ENCODE data around the gene TBC1D16.

TBC1D16 gene

DNA sequence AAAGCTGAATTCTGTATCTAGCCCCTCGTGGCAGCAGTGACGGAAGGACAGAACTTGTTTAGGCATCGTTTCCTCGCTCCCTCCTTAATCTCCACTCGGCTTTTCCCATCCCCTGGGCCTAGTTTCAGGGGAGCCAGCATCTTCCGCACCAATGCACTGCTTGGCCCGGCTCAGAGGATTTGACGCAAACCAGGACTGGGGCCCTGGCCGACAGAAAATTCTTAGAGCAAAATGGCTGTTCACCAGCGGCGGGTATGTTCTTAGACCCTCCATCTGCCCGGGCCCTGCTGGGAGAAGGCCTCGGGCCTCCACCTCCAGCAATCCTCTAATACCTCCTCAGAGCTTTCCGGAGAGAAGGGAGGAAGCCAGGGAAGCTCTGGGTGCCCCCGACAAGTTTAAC, 54.6 kb downstream of the TBC1D16 start:
- TF ChIP-seq CTCF (conservative IDR thresholded peaks at IDR 0.05; ENCODE audit: low read depth, low read length) = no peak
- H3K4me3 ChIP-seq (ENCODE audit: low read length) = no peak overlapping the region
- DNase-seq (ENCODE audit: low read depth) = peak; percentile 52

DNA sequence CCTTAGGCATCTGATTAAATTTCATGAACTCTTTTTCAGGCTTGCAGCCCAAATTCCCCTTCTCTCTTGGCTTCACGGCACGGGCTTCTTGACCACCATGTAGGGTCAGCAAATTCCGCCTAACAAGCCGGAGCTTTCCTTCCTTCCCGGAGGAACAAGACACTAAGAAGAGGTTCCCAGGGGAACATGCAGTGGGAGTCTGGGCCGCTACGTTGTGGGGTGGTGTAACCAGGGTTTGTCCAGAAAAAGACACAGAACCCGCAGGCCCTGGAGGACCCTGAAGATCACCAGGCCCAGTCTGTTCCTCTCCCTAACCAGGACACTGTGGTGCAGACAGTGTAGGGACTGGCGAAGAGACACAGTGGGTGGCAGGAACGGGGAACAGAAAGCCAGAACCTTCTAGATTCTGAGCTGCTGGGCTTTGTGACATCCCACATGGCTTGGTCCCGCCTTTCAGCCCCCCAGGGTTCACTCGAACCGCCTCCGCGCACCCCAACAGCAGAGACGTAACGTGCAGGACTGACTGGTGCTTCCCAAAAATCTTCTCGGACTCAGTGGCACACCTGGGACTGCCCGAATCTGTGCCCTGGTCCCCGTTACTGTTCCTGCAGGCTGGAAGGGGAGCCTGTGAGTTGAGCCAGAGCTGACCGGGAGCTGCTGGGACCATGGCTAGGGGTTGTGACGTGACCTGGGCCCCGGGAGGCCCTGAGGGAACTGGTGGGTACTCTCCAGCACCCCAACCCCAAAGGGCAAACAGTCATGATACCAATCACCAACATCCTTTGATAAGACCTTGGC, 55.2 kb downstream of the TBC1D16 start:
- H3K4me3 ChIP-seq (ENCODE audit: low read length) = no peak overlapping the region
- DNase-seq (ENCODE audit: low read depth) = no peak
- TF ChIP-seq CTCF (conservative IDR thresholded peaks at IDR 0.05; ENCODE audit: low read depth, low read length) = no peak

DNA sequence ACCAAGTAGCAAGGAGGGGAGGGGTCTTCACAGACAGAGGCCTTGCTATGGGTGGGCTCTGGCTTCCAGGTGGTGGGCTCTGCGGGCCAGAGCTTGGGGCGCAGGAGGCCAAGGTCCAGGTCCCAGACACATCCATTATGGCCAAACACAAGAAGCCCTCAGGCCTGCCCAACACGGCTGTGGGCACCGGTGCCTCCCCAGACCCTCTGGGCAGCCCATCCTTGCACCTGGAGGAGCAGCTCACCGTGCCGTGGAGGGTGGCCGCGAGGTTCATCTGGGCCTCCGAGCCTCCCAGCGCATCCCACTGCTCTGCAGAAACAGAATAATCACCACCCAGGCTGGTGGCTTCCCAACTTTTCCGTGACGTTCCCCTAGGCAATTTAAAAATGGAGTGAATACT, 55.9 kb downstream of the TBC1D16 start:
- TF ChIP-seq CTCF (conservative IDR thresholded peaks at IDR 0.05; ENCODE audit: low read depth, low read length) = no peak

GRCh38 chr17:79979221-79979741, 56.4 kb downstream of the TBC1D16 start:
- no peak for TF ChIP-seq CTCF (conservative IDR thresholded peaks at IDR 0.05; ENCODE audit: low read depth, low read length)

More for the DNA sequence above, 55.9 kb downstream of the TBC1D16 start:
- no peak for DNase-seq (ENCODE audit: low read depth)
- H3K4me3 ChIP-seq (ENCODE audit: low read length) = no peak overlapping the region

DNA sequence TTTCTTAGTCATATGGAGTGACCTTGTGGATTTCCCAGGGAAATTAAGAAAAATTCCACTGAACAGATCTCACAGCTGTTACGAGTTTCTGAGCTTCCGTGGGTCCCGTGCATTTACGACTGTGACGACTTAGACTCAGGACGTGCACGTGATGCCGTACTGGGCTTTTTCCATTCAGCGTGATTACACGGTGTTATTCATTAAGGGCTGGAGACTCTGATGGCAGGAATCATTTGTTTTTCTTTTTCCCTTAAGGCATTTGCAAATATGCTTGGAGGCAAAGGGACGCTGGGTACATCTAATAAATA, 57.2 kb downstream of the TBC1D16 start:
- no peak overlapping the region for H3K4me3 ChIP-seq (ENCODE audit: low read length)
- no peak for DNase-seq (ENCODE audit: low read depth)
- no peak for TF ChIP-seq CTCF (conservative IDR thresholded peaks at IDR 0.05; ENCODE audit: low read depth, low read length)

More at GRCh38 chr17:79979221-79979741, 56.4 kb downstream of the TBC1D16 start:
- no peak for DNase-seq (ENCODE audit: low read depth)
- no peak overlapping the region for H3K4me3 ChIP-seq (ENCODE audit: low read length)

DNA sequence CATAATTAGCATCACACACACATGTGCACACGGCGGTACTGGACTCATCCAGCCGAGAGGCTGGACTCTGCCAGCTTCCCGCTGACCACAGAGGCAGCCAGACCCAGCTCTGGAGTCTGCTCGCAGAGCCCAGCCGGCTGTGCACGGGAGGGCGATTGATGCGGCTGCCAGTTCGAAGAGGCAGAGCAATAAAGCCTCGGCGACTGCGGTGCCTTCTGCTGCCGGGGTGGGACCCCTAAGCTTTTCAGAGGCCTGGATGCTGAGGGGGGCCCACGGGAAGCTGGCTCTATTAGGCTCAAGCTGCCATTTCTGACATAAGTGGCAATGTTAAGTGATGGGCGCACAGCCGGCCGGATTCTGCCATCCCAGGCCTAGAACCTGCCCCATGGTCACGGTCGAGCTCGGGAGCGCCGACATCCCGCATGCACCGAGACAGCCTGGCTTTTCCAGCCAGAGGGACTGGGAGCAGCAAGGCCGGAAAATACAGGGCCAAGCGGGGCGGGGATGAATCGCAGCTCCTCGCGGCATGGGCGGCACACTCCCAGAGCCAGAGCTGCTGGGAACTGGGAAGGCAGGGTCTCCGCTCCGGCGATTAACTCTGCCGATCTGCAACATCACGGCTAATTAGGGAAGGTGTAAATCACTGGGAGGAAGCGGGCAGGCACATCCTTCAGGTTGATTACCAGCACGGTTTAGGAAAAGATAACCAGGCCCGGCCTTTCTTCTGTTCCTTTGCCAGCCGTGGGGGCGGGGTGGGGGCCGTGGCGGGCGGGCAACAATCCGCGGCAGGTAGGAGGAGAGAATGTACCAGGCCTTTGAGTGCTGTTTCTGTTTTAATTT, 57.7 kb downstream of the TBC1D16 start:
- H3K4me3 ChIP-seq (ENCODE audit: low read length) = no peak overlapping the region
- DNase-seq (ENCODE audit: low read depth) = no peak
- TF ChIP-seq CTCF (conservative IDR thresholded peaks at IDR 0.05; ENCODE audit: low read depth, low read length) = no peak

Measured in retinal pigment epithelial cell (primary cell).